ENCODE data around the gene ERBB3.

DNA sequence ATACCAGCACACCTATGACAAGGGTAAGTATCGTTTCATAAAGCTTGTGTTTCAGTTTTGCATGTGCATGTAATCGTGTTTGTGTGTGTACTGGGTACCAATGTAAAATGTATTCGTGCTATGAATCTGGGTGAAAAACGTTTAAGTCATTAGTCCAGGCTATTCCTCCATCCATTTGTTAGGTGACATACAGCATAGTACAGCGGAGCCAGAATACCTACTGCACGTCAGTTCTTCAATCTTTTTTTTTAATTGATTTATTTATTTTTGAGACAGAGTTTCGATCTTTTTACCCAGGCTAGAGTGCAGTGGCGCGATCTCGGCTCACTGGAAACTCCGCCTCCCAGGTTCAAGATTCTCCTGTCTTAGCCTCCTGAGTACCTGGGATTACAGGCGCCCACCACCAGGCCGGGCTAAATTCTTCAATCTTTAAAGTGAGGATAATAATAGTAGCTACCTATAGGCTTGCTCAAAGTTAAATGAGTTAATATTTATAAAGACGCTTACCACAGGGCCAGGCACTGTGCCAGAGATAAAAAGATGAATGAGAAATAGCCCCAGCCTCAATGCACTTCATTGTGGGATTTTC lies 38.9 kb upstream of the ERBB3 start:
- TF ChIP-seq, protein P1, sequence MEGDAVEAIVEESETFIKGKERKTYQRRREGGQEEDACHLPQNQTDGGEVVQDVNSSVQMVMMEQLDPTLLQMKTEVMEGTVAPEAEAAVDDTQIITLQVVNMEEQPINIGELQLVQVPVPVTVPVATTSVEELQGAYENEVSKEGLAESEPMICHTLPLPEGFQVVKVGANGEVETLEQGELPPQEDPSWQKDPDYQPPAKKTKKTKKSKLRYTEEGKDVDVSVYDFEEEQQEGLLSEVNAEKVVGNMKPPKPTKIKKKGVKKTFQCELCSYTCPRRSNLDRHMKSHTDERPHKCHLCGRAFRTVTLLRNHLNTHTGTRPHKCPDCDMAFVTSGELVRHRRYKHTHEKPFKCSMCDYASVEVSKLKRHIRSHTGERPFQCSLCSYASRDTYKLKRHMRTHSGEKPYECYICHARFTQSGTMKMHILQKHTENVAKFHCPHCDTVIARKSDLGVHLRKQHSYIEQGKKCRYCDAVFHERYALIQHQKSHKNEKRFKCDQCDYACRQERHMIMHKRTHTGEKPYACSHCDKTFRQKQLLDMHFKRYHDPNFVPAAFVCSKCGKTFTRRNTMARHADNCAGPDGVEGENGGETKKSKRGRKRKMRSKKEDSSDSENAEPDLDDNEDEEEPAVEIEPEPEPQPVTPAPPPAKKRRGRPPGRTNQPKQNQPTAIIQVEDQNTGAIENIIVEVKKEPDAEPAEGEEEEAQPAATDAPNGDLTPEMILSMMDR (IDR thresholded peaks at IDR 0.05; ENCODE audit: control extremely low read depth in 1 of 3, insufficient read depth in 1 of 3, low read depth in 1 of 3, low read length in 3 of 3), result no peak
- TF ChIP-seq EZH2 (IDR thresholded peaks at IDR 0.05; ENCODE audit: low read depth, low read length, severe bottlenecking), result no peak
- no peak for TF ChIP-seq CREB1 (IDR thresholded peaks at IDR 0.05)
- TF ChIP-seq, protein P2, sequence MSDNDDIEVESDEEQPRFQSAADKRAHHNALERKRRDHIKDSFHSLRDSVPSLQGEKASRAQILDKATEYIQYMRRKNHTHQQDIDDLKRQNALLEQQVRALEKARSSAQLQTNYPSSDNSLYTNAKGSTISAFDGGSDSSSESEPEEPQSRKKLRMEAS (IDR thresholded peaks at IDR 0.05), result no peak
- TF ChIP-seq GABPA (IDR thresholded peaks at IDR 0.05; ENCODE audit: borderline replicate concordance, insufficient read depth, low read length), result no peak
- TF ChIP-seq CHD1 (IDR thresholded peaks at IDR 0.05; ENCODE audit: low read depth, low read length), result no peak
- no peak for TF ChIP-seq BRCA1 (IDR thresholded peaks at IDR 0.05; ENCODE audit: low read depth, low read length)
- TF ChIP-seq HDAC2 (IDR thresholded peaks at IDR 0.05; ENCODE audit: borderline replicate concordance in 1 of 2, low read depth in 2 of 2, low read length in 2 of 2), result no peak
- no peak for TF ChIP-seq SIN3A (conservative IDR thresholded peaks at IDR 0.05 in 1 of 2, IDR thresholded peaks at IDR 0.05 in 1 of 2; ENCODE audit: low read depth in 1 of 2, low read length in 2 of 2)
- TF ChIP-seq SUZ12 (IDR thresholded peaks at IDR 0.05; ENCODE audit: low read length), result no peak
- no peak for TF ChIP-seq TEAD4 (IDR thresholded peaks at IDR 0.05; ENCODE audit: low read depth, low read length)
- TF ChIP-seq POLR2A (IDR thresholded peaks at IDR 0.05; ENCODE audit: control extremely low read depth in 1 of 2, low read depth in 2 of 2, low read length in 2 of 2), result no peak
- TF ChIP-seq RAD21 (IDR thresholded peaks at IDR 0.05 in 1 of 2, conservative IDR thresholded peaks at IDR 0.05 in 1 of 2; ENCODE audit: low read depth in 2 of 2, low read length in 2 of 2), result no peak

Measured in H1 (cell line).